Cardiac muscle cell (in vitro differentiated cells and primary cell): ENCODE results near the gene SATB2. TPM values are rescaled to one million over a fixed set of nuclear protein-coding genes. Genes with fewer than 3 reads are reported as not detected.

Experiments used
- DNase-seq, 2 donors: peaks; one replicate each; pipeline versions ENCODE4 v3.0.0 to v3.0.0-alpha.2; 2010 to 2017; ENCODE audit warnings: low read depth in 1 of 2, low spot score in 1 of 2
- H3K27ac ChIP-seq: fragments of 200-600 bp; sonication (generic); 2 replicates; pipeline ENCODE4 v1.5.1; 2016
- H3K27me3 ChIP-seq: fragments of 200-600 bp; sonication (generic); 2 replicates; pipeline ENCODE4 v1.6.0; 2016; ENCODE audit warnings: control low read depth
- H3K36me3 ChIP-seq: fragments of 200-600 bp; sonication (generic); 2 replicates; pipeline ENCODE4 v1.5.1; 2016; ENCODE audit warnings: control low read depth
- H3K4me1 ChIP-seq: fragments of 200-600 bp; sonication (generic); 2 replicates; pipeline ENCODE4 v1.8.1; 2017; ENCODE audit warnings: low read depth, mild to moderate bottlenecking, mixed run types
- H3K4me3 ChIP-seq: fragments of 200-600 bp; sonication (generic); 2 replicates; pipeline ENCODE4 v1.5.1; 2016; ENCODE audit warnings: mild to moderate bottlenecking
- H3K9me3 ChIP-seq: fragments of 200-600 bp; sonication (generic); 2 replicates; pipeline ENCODE4 v1.5.1; 2017; ENCODE audit warnings: low read depth, mild to moderate bottlenecking, control low read depth
- CTCF ChIP-seq: IDR thresholded peaks from 2 replicates; pipeline ENCODE4 v1.5.1; 2012; ENCODE audit warnings: low read depth, mild to moderate bottlenecking, low read length
- polyA plus RNA-seq: library from polyadenylated mRNA; unstranded; fragments of >200 nt; fragmentation: Nextera tagmentation; extraction: Ambion mirVana; gene quantifications from 2 replicates; pipeline ENCODE4 v1.2.1, GENCODE V29; 2016
- total RNA-seq: library from RNA; depleted of rRNA; stranded (reverse); fragments of >200 nt; gene quantifications from 2 replicates; pipeline ENCODE4 v1.2.3, GENCODE V29; 2016

Gene SATB2
- total and polyA plus RNA-seq, 2 experiments from 2014 or later: 1.0 to 1.4 TPM

GRCh38 chr2:199430214-199430613 lies 27.5 kb downstream of the SATB2 start:
- H3K4me3 ChIP-seq: no peak overlapping the region
- DNase-seq: no peak
- H3K36me3 ChIP-seq: no peaks in the 10 kb centered on the region
- no peak overlapping the region for H3K27ac ChIP-seq
- H3K9me3 ChIP-seq: no peaks in the 10 kb centered on the region
- no peaks in the 10 kb centered on the region for H3K4me1 ChIP-seq
- H3K27me3 ChIP-seq: no peaks in the 10 kb centered on the region
- no peak for TF ChIP-seq CTCF

GRCh38 chr2:199428291-199428690 lies 29.4 kb downstream of the SATB2 start:
- Histone ChIP-seq H3K4me1 (no peaks in the 10 kb centered on the region), H3K27me3 (no peaks in the 10 kb centered on the region), H3K27ac (no peak overlapping the region), H3K36me3 (no peaks in the 10 kb centered on the region), H3K9me3 (no peaks in the 10 kb centered on the region), H3K4me3 (no peak overlapping the region)
- no peak for TF ChIP-seq CTCF
- no peak for DNase-seq

GRCh38 chr2:199424160-199424559 lies 33.6 kb downstream of the SATB2 start:
- no peaks in the 10 kb centered on the region for H3K36me3 ChIP-seq
- no peak for TF ChIP-seq CTCF
- H3K4me1 ChIP-seq: no peaks in the 10 kb centered on the region
- H3K9me3 ChIP-seq: no peaks in the 10 kb centered on the region
- DNase-seq: no peak
- H3K4me3 ChIP-seq: no peak overlapping the region
- H3K27me3 ChIP-seq: no peaks in the 10 kb centered on the region
- no peak overlapping the region for H3K27ac ChIP-seq

- Histone ChIP-seq H3K27me3 (no peaks in the 10 kb centered on the region), H3K27ac (no peak overlapping the region), H3K9me3 (no peaks in the 10 kb centered on the region), H3K4me1 (peaks cover 4% of the 10 kb centered on the region), H3K4me3 (no peak overlapping the region), H3K36me3 (no peaks in the 10 kb centered on the region)
- no peak for DNase-seq
- no peak for TF ChIP-seq CTCF
Measured at GRCh38 chr2:199419428-199419827, 38.3 kb downstream of the SATB2 start.

DNA sequence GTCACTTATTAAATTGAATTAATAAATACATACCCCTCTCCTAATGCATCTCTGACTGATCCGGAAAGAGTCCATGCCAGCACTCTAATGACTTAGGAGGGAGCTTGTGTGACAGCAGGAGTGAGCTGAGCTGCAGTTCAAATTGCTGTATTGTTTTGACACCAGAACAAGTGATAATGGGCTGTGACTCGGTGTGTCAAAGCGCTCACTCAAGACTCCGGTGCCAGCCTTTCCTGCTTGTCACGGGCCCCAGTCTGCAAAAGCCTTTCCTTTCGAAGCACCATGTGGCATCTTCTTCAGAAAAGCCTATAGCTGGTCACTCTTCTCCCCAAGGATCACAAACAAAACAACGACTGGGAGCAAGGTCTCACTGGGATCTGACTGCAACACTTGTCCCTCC lies 43.3 kb downstream of the SATB2 start:
- Histone ChIP-seq H3K4me3 (no peak overlapping the region), H3K27me3 (no peaks in the 10 kb centered on the region), H3K36me3 (no peaks in the 10 kb centered on the region), H3K27ac (no peak overlapping the region), H3K4me1 (peaks cover 4% of the 10 kb centered on the region), H3K9me3 (no peaks in the 10 kb centered on the region)
- TF ChIP-seq CTCF: no peak
- no peak for DNase-seq

GRCh38 chr2:199414001-199414400 lies 43.7 kb downstream of the SATB2 start:
- Histone ChIP-seq H3K9me3 (no peaks in the 10 kb centered on the region), H3K27me3 (no peaks in the 10 kb centered on the region), H3K4me3 (no peak overlapping the region), H3K4me1 (peaks cover 4% of the 10 kb centered on the region), H3K27ac (no peak overlapping the region), H3K36me3 (no peaks in the 10 kb centered on the region)
- DNase-seq: no peak
- TF ChIP-seq CTCF: no peak
